C1 segment of cervical spinal cord (tissue), 14 donors: Measurements from ENCODE around the gene GPBP1L1.

Experiments
- DNase-seq, 14 donors: peaks; one replicate each; lab custom pipeline; 2025; lab: John Stamatoyannopoulos, UW

Gene GPBP1L1

DNA sequence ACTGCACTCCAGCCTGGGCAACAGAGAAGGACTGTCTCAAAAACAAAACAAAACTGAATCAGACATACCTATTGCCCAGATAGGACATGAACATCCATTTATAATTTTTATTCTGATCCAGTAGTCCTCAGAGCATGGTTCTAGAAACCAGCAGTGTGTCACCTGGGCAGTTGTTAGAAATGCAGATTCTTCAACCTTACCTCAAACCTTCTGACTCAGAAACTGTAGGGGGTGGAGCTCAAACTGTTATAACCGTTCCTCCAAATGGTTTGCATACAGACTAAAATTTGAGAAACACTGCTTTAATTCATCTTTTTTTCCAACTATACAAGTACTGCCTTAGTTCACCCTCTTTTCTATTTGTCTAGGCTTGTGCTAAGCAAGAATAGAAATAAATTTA lies 96.5 kb downstream of the GPBP1L1 start:
- DNase-seq: no peak

DNA sequence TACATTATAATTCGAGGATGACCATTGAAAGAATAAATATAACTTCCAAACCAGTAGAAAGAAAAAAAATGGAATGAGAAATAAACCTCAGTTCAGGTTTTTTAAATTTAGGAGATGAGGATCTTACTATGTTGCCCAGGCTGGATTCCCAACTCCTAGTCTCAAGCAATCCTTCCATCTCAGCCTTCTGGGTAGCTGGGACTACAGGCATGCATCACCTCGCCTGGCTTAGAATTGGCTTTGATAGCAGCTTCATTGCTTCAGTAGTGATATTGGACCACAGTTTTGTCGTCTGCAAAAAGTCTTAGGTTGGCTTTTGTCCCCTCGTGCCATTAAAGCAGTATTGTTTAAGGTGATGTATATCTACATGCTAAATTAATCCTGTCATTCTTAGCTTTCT lies 99.6 kb downstream of the GPBP1L1 start:
- no peak for DNase-seq

DNA sequence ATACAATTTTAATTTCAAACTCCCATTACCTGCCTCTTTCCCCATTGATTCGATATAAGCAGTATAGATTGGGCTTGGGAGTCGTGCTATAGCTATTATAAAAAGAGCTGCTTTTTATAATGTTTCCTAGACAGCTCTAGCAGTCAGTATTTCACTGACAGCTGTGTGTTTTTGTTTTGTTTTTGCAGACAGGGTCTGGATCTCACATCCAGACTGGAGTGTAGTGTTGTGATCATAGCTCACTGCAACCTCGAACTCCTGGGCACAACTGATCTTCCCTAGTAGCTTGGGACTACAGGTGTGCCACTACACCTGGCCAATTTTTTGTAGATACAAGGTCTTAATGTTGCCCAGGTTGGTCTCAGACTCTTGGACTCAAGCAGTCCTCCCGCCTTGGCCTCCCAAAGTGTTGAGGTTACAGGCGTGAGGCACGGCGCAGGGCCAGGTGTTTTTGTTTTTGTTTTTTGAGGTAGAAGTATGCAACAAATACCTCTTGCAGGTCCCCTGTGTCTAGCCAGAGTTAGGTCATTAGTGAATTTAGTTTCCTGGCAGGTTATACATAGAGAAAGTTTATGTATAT lies 100.7 kb downstream of the GPBP1L1 start:
- no peak for DNase-seq

DNA sequence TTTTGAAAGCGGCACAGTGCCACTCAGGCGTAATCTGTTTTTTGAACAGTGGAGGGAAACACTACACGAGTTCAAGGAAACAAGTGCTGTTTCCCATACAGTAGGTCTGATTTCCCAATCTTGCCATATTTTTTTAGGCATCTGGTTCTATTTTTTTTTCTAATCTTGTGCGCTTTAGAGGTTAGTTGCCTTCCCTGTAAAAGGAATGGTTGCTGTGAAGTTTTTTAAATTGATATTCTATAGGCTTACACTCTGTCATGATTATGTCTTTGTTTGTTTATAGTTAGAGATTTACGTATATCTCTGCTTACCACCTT lies 101.3 kb downstream of the GPBP1L1 start:
- no peak for DNase-seq

DNA sequence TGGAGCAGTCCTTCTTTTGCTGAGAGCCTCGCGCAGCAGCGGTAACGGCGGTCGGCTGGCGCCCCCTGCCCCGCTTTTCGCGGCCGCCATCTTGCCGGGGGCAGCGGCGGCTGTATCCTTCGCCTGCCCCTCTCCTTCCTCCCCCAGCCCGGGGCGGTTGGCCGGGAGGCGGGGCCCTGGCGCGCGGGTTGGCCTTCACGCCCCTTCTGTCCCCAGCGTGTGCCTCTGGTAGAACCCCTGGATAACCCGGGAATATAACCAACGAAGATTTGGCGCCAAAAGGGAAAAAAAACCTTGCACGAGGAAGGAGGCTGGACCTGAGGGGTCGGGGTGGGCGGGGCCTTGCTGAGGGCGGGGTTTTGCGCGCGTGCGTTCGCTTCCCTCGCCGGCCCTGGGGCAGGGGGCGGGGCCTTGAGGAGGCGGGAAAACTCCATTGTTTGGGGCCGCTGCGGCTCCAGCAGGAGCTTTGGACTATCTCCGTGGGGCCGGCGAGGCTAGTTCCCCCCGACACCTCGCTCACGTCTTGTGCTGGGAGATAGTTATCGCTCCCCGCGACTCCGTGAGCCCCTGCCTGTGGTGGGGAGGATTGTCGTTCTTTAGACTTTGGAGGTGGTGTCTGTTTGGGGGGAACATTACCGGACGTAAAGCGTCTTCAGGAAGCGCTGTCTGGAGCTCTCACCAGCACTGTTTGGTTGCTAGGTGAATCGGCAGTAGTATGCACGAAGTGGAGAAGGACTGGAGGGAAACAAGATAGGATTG lies 101.8 kb downstream of the GPBP1L1 start:
- peak in 13 of 14 donors; percentile 52 to 84 (median 70) for DNase-seq

DNA sequence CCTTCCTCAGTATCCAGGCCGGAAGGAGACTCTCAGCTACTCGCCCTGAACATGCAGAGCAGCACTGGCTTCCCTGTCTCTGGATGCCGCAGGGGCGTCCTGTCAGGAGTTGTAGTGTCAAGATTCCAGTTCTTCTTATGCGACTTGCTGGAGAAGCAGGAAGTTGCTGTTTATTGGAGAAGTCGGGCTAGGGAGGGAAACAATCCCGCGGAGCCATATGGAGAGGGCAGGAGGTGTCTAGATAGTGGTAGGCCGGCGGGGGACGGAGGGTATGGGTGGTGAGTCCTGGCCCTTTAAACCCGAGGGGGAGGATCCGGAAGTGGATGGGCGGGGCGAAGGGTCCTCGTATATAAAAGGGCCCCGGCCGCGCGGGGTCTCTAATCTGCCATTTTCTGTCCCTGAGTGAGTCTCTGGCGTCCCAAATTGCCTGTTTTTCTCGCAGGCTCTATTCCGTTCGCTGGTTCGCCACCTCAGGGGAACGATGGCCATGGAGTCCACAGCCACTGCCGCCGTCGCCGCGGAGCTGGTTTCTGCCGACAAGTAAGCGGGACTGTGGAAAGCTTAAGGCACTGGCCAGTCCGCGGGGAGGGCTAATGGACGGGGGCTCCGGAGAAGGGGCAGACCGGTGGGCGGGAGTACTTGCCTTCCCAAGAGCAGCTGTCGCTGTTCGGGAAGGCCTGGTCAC lies 102.5 kb downstream of the GPBP1L1 start, which contains the start of gene NASP:
TSS of gene NASP (plus strand) at position 376 of the 685 bp plus-strand sequence. CDS start at position 482, 106 bp downstream.
- DNase-seq: peak; percentile 64 to 97 (median 89)

DNA sequence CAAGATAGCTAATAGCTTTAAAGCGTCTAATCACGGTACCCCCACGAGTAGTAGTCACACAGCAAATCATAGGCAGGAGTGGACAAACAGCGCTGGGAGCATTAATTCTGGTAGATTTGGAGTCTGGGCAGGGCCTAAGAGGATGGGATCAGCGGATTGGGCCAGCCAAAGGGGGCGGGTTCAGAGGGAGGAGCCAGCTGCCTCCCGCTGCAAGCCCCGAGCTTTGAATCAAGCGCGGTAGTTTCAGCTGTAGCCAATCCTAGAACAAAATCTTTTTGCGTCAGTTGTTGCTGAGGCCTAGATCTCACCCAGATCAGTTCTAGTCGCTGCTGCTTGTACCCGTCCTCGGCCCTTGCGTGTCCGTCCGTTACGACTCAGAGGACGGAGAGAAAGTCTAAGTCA lies 103.1 kb downstream of the GPBP1L1 start:
- DNase-seq: peak; percentile 62 to 97 (median 90)
